Stimulated activated CD4-positive, alpha-beta T cell treated with anti-CD3 and anti-CD28 coated beads, Interleukin-2, amount 100 ng/mL, for 24 hours (primary cell): ENCODE data around the gene TRAP1.
A peak's percentile ranks its signal among the peaks of the same experiment; 100 is the strongest.

ENCODE experiments used
- DNase-seq, 2 donors: peaks; one replicate each; pipeline ENCODE4 v3.0.0-alpha.2; 2020

The TRAP1 gene

GRCh38 chr16:3645504-3646347, 71.6 kb downstream of the TRAP1 start:
- DNase-seq = no peak

- DNase-seq = no peak
These were observed 72.2 kb downstream of the TRAP1 start for GRCh38 chr16:3645108-3645503.

GRCh38 chr16:3643095-3643730, 74.1 kb downstream of the TRAP1 start:
- no peak for DNase-seq

- no peak for DNase-seq
These were observed 74.8 kb downstream of the TRAP1 start for GRCh38 chr16:3642397-3643094.

- no peak for DNase-seq
These were observed 75.4 kb downstream of the TRAP1 start for GRCh38 chr16:3641801-3642396.

GRCh38 chr16:3640632-3641501, 76.5 kb downstream of the TRAP1 start:
- DNase-seq = no peak

- no peak for DNase-seq
These were observed 77.1 kb downstream of the TRAP1 start for GRCh38 chr16:3640207-3640606.

- DNase-seq = no peak
These were observed 78.2 kb downstream of the TRAP1 start for GRCh38 chr16:3638916-3639644.

GRCh38 chr16:3637371-3637923, 79.9 kb downstream of the TRAP1 start:
- peak; percentile 34 to 42 for DNase-seq

- no peak for DNase-seq
These were observed 91.2 kb downstream of the TRAP1 start for GRCh38 chr16:3625911-3626732.

- DNase-seq = no peak
These were observed 92.0 kb downstream of the TRAP1 start for GRCh38 chr16:3625331-3625730.

- no peak for DNase-seq
These were observed 93.7 kb downstream of the TRAP1 start for GRCh38 chr16:3623642-3624041.

- DNase-seq = no peak
These were observed 98.6 kb downstream of the TRAP1 start for GRCh38 chr16:3618769-3619141.

- no peak for DNase-seq
These were observed 104.5 kb downstream of the TRAP1 start for GRCh38 chr16:3612510-3613466.

GRCh38 chr16:3611146-3611975, 106.0 kb downstream of the TRAP1 start, which contains the start of gene SLX4:
TSS of gene SLX4 (minus strand) at chr16:3611606. CDS start at chr16:3608964, 2,642 bp downstream.
- peak; percentile 91 for DNase-seq

- no peak for DNase-seq
These were observed 106.6 kb downstream of the TRAP1 start for GRCh38 chr16:3610698-3611145.

- no peak for DNase-seq
These were observed 107.2 kb downstream of the TRAP1 start for GRCh38 chr16:3609895-3610697.
